Esophagus squamous epithelium (tissue), 5 donors: ENCODE measurements around the gene POLR2H. TPM values are rescaled to one million over a fixed set of nuclear protein-coding genes. Genes with fewer than 3 reads are reported as not detected.

ENCODE experiments used
- DNase-seq: peaks from one replicate; lab custom pipeline; 2025; lab: John Stamatoyannopoulos, UW
- H3K27ac ChIP-seq, 4 donors: fragments of 200-600 bp; sonication (generic); one replicate each; pipeline ENCODE4 v1.5.1; 2016 to 2019; ENCODE audit warnings: mild to moderate bottlenecking in 1 of 4
- H3K27me3 ChIP-seq, 4 donors: fragments of 200-600 bp; sonication (generic); 1 replicate in 3 of 4; 2 replicates in 1 of 4; pipeline versions ENCODE4 v1.5.1 to v1.6.0; 2017 to 2021; ENCODE audit warnings: antibody characterized with exemption in 1 of 4
- H3K36me3 ChIP-seq, 3 donors: fragments of 200-600 bp; sonication (generic); one replicate each; pipeline ENCODE4 v1.5.1; 2016 to 2019
- H3K4me1 ChIP-seq, 3 donors: fragments of 200-600 bp; sonication (generic); one replicate each; pipeline ENCODE4 v1.5.1; 2017 to 2019
- H3K4me3 ChIP-seq, 4 donors: fragments of 200-600 bp; sonication (generic); 1 replicate in 3 of 4; 2 replicates in 1 of 4; pipeline ENCODE4 v1.5.1; 2016 to 2019; ENCODE audit warnings: mild to moderate bottlenecking in 2 of 4, moderate library complexity in 1 of 4
- H3K9me3 ChIP-seq, 3 donors: fragments of 200-600 bp; sonication (generic); one replicate each; pipeline ENCODE4 v1.5.1; 2016 to 2019
- CTCF ChIP-seq, 6 experiments: fragments of 450-650 bp in 4 of 6; fragments of 200-600 bp in 2 of 6; sonication (generic) in 2 of 6; IDR thresholded peaks; one replicate each; pipeline ENCODE4 v1.5.1; 2016 to 2019; ENCODE audit warnings: antibody characterized with exemption in 6 of 6, mild to moderate bottlenecking in 4 of 6, moderate library complexity in 4 of 6
- POLR2A ChIP-seq, 4 donors: fragments of 450-650 bp; IDR thresholded peaks; one replicate each; pipeline ENCODE4 v1.6.1; 2017; ENCODE audit warnings: antibody characterized with exemption in 4 of 4, mild to moderate bottlenecking in 4 of 4, moderate library complexity in 3 of 4
- WGBS, 2 donors: methylation state at CpG; one replicate each; pipeline ENCODE4 v1.1.5; 2018; 5-methylcytosine and 5-hydroxymethylcytosine counted together
- intact Hi-C: fragments of 100-400 bp; cut with DNase I; formaldehyde crosslinking; loops from one replicate; pipeline ENCODE4 v1.15.0; 2022
- total RNA-seq, 4 donors: library from RNA; depleted of rRNA; stranded (reverse); fragments of >200 nt; gene quantifications; one replicate each; pipeline ENCODE4 v1.1.0, GENCODE V29; 2016
- donor health status: DM: yes; HTN: yes; CAD: no.

POLR2H gene
- total RNA-seq, 4 donors from 2014 or later, result 49.5 to 98.5 (median 64.9) TPM

GRCh38 chr3:184358124-184358767, 3.3 kb upstream of the POLR2H start:
- Histone ChIP-seq H3K4me1 (peaks cover 9 to 32% (median 12%) of the 10 kb centered on the region in 3 donors), H3K36me3 (peaks cover 0 to 35% (median 0%) of the 10 kb centered on the region in 3 donors), H3K27me3 (no peaks in the 10 kb centered on the region), H3K9me3 (no peaks in the 10 kb centered on the region), H3K27ac (no peak overlapping the region), H3K4me3 (no peak overlapping the region)
- intact Hi-C loops, result loop anchor here (10.0 kb wide), 1 partner anchor 53 kb away; no protein-coding TSS in a partner anchor
- 90 to 95% methylated on average over 5 to 10 of the region's 12 CpGs for WGBS, 2 donors
- DNase-seq, result no peak
- no peak for TF ChIP-seq POLR2A (IDR thresholded peaks at IDR 0.05)
- TF ChIP-seq CTCF (IDR thresholded peaks at IDR 0.05), result no peak

- H3K27ac ChIP-seq, result no peak overlapping the region
- H3K4me3 ChIP-seq, result no peak overlapping the region
- no peak for DNase-seq
- peaks cover 0 to 35% (median 0%) of the 10 kb centered on the region in 3 donors for H3K36me3 ChIP-seq
- intact Hi-C loops, result loop anchor here (10.0 kb wide), 1 partner anchor 54 kb away; no protein-coding TSS in a partner anchor
- no peaks in the 10 kb centered on the region for H3K27me3 ChIP-seq
- peaks cover 12 to 37% (median 15%) of the 10 kb centered on the region in 3 donors for H3K4me1 ChIP-seq
- WGBS, 2 donors, result 80% methylated on average over 5 of the region's 14 CpGs; no CpG with 5 or more reads in 1 of the 2 donors
- TF ChIP-seq POLR2A (IDR thresholded peaks at IDR 0.05) (no peak), CTCF (IDR thresholded peaks at IDR 0.05) (no peak)
- no peaks in the 10 kb centered on the region for H3K9me3 ChIP-seq
These were observed 2.6 kb upstream of the POLR2H start for GRCh38 chr3:184358921-184359350.

GRCh38 chr3:184359610-184360009, 1.9 kb upstream of the POLR2H start:
- Histone ChIP-seq H3K9me3 (no peaks in the 10 kb centered on the region), H3K27me3 (no peaks in the 10 kb centered on the region), H3K36me3 (peaks cover 0 to 37% (median 0%) of the 10 kb centered on the region in 3 donors), H3K27ac (no peak overlapping the region), H3K4me3 (no peak overlapping the region), H3K4me1 (peaks cover 16 to 38% (median 19%) of the 10 kb centered on the region in 3 donors)
- no peak for TF ChIP-seq CTCF (IDR thresholded peaks at IDR 0.05)
- no peak for TF ChIP-seq POLR2A (IDR thresholded peaks at IDR 0.05)
- 55 to 58% methylated on average over 7 to 8 of the region's 9 CpGs for WGBS, 2 donors
- DNase-seq, result no peak
- intact Hi-C loops, result loop anchor here (10.0 kb wide), 1 partner anchor 55 kb away; no protein-coding TSS in a partner anchor

GRCh38 chr3:184360070-184360928, 1.2 kb upstream of the POLR2H start:
- TF ChIP-seq CTCF (IDR thresholded peaks at IDR 0.05), result no peak
- TF ChIP-seq POLR2A (IDR thresholded peaks at IDR 0.05), result no peak
- WGBS, 2 donors, result 58 to 63% methylated on average over 10 to 11 of the region's 12 CpGs
- DNase-seq, result no peak
- H3K4me1 ChIP-seq, result peaks cover 16 to 42% (median 21%) of the 10 kb centered on the region in 3 donors
- no peaks in the 10 kb centered on the region for H3K9me3 ChIP-seq
- peaks cover 0 to 40% (median 0%) of the 10 kb centered on the region in 3 donors for H3K36me3 ChIP-seq
- H3K4me3 ChIP-seq, result peak overlapping the region in 3 of 4 donors; percentile 82 to 94 (median 90)
- H3K27me3 ChIP-seq, result no peaks in the 10 kb centered on the region
- H3K27ac ChIP-seq, result no peak overlapping the region
- intact Hi-C loops, result no loop called here
